ENCODE measurements around the gene SIGLEC8. TPM values are rescaled to one million over a fixed set of nuclear protein-coding genes. Genes with fewer than 3 reads are reported as not detected.
"Not testable (repeated sequence)": the region's sequence is repeated elsewhere in the genome, so short reads cannot be mapped to it uniquely, and the experiment has no call there.

The SIGLEC8 gene
- total and polyA plus RNA-seq, 2 donors, result 2.1 TPM

DNA sequence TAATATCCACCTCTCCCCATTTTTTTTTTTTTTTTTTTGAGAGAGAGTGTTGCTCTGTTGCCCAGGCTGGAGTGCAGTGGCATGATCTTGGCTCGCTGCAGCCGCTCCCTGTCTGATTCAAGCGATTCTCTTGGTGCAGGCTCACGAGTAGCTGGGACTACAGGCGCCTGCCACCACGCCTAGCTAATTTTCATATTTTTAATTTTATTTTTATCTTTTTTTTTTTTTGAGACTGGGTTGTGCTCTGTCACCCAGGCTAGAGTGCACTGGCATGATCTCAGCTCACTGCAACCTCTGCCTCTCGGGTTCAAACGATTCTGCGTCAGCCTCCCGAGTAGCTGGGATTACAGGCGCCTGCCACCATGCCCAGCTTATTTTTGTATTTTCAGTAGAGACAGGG, 37.7 kb downstream of the SIGLEC8 start:
- not testable (repeated sequence) for H3K4me3 ChIP-seq (ENCODE audit: low read length in 2 of 2); DNase-seq (ENCODE audit: low read depth in 6 of 9, low spot score in 9 of 9); H3K36me3 ChIP-seq (ENCODE audit: control insufficient read depth in 2 of 2, insufficient read depth in 2 of 2, low read length in 1 of 2); H3K4me1 ChIP-seq (ENCODE audit: control insufficient read depth in 2 of 2, insufficient read depth in 2 of 2, low read length in 2 of 2); H3K9me3 ChIP-seq (ENCODE audit: control insufficient read depth in 2 of 2, insufficient read depth in 1 of 2, low read length in 1 of 2); H3K27ac ChIP-seq (ENCODE audit: low read depth in 1 of 2, low read length in 1 of 2)
- peaks cover 10 to 21% of the 10 kb centered on the region in 2 donors for H3K27me3 ChIP-seq (ENCODE audit: control insufficient read depth in 2 of 2, insufficient read depth in 1 of 2, low read length in 1 of 2)
- 97% methylated on average over 11 of the region's 11 CpGs for WGBS

DNA sequence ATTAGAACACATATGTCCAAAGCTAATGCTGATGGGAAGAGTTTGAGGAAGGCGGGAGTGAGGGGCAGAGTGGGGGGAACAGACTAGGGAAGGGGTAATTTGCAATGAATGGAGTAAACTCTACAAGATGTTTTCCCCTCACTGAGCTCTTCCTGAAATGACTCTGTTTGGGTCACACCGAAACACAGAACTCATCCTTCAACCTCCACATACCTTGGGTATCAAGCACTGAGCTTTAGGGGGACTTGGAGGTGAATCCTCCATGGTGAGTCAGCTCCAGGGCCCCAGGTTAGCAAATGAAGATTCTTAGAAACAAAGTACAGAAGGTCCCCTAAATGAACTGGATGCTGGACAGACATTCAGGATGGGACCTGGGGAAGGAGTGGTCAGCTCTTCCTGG, 39.5 kb downstream of the SIGLEC8 start:
- peaks cover 0 to 7% of the 10 kb centered on the region in 2 donors for H3K4me1 ChIP-seq (ENCODE audit: control insufficient read depth in 2 of 2, insufficient read depth in 2 of 2, low read length in 2 of 2)
- H3K9me3 ChIP-seq (ENCODE audit: control insufficient read depth in 2 of 2, insufficient read depth in 1 of 2, low read length in 1 of 2), result no peaks in the 10 kb centered on the region
- no peak overlapping the region for H3K27ac ChIP-seq (ENCODE audit: low read depth in 1 of 2, low read length in 1 of 2)
- H3K4me3 ChIP-seq (ENCODE audit: low read length in 2 of 2), result no peak overlapping the region
- WGBS, result 92% methylated on average over 2 of the region's 2 CpGs
- no peak for DNase-seq (ENCODE audit: low read depth in 6 of 9, low spot score in 9 of 9)
- no peaks in the 10 kb centered on the region for H3K36me3 ChIP-seq (ENCODE audit: control insufficient read depth in 2 of 2, insufficient read depth in 2 of 2, low read length in 1 of 2)
- peaks cover 10 to 21% of the 10 kb centered on the region in 2 donors for H3K27me3 ChIP-seq (ENCODE audit: control insufficient read depth in 2 of 2, insufficient read depth in 1 of 2, low read length in 1 of 2)

DNA sequence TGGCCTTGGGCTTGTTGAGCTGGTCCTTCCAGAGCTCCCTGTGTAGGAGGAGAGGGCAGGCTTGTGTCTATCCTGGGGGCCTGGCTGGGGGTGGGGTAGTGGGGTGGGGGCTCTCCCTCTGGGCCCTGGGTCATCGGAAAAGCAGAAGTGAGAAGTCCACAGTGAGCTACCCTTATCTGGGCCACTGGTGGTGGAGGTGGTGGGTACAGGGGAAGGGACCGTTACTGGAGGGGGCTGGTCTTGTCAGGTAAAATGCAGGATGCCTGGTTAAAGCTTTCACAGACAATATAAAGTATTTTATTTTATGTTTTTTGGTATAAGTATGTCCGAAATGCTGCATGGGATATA, 40.5 kb downstream of the SIGLEC8 start:
- no peak overlapping the region for H3K27ac ChIP-seq (ENCODE audit: low read depth in 1 of 2, low read length in 1 of 2)
- H3K27me3 ChIP-seq (ENCODE audit: control insufficient read depth in 2 of 2, insufficient read depth in 1 of 2, low read length in 1 of 2), result peaks cover 10 to 21% of the 10 kb centered on the region in 2 donors
- no peaks in the 10 kb centered on the region for H3K9me3 ChIP-seq (ENCODE audit: control insufficient read depth in 2 of 2, insufficient read depth in 1 of 2, low read length in 1 of 2)
- WGBS, result 61% methylated on average over 3 of the region's 3 CpGs
- H3K36me3 ChIP-seq (ENCODE audit: control insufficient read depth in 2 of 2, insufficient read depth in 2 of 2, low read length in 1 of 2), result no peaks in the 10 kb centered on the region
- peaks cover 0 to 7% of the 10 kb centered on the region in 2 donors for H3K4me1 ChIP-seq (ENCODE audit: control insufficient read depth in 2 of 2, insufficient read depth in 2 of 2, low read length in 2 of 2)
- no peak for DNase-seq (ENCODE audit: low read depth in 6 of 9, low spot score in 9 of 9)
- H3K4me3 ChIP-seq (ENCODE audit: low read length in 2 of 2), result no peak overlapping the region

GRCh38 chr19:51417107-51417809, 41.0 kb downstream of the SIGLEC8 start, which contains the start of gene SIGLEC10:
SIGLEC10 (minus strand) TSS chr19:51417642; CDS start chr19:51417581, 61 bp downstream.
- H3K27ac ChIP-seq (ENCODE audit: low read depth in 1 of 2, low read length in 1 of 2), result peak within 1 kb of the TSS in 1 of 2 donors; percentile 51
- no peaks in the 10 kb centered on the region for H3K36me3 ChIP-seq (ENCODE audit: control insufficient read depth in 2 of 2, insufficient read depth in 2 of 2, low read length in 1 of 2)
- no peaks in the 10 kb centered on the region for H3K9me3 ChIP-seq (ENCODE audit: control insufficient read depth in 2 of 2, insufficient read depth in 1 of 2, low read length in 1 of 2)
- peaks cover 0 to 7% of the 10 kb centered on the region in 2 donors for H3K4me1 ChIP-seq (ENCODE audit: control insufficient read depth in 2 of 2, insufficient read depth in 2 of 2, low read length in 2 of 2)
- H3K27me3 ChIP-seq (ENCODE audit: control insufficient read depth in 2 of 2, insufficient read depth in 1 of 2, low read length in 1 of 2), result peaks cover 10 to 21% of the 10 kb centered on the region in 2 donors
- peak within 1 kb of the TSS in 1 of 2 donors; percentile 26 for H3K4me3 ChIP-seq (ENCODE audit: low read length in 2 of 2)
- 25% methylated on average over 21 of the region's 21 CpGs for WGBS
- DNase-seq (ENCODE audit: low read depth in 6 of 9, low spot score in 9 of 9), result peak in 1 of 9 donors; percentile 67

GRCh38 chr19:51416422-51416821, 41.8 kb downstream of the SIGLEC8 start:
- DNase-seq (ENCODE audit: low read depth in 6 of 9, low spot score in 9 of 9); H3K27ac ChIP-seq (ENCODE audit: low read depth in 1 of 2, low read length in 1 of 2); H3K9me3 ChIP-seq (ENCODE audit: control insufficient read depth in 2 of 2, insufficient read depth in 1 of 2, low read length in 1 of 2); H3K36me3 ChIP-seq (ENCODE audit: control insufficient read depth in 2 of 2, insufficient read depth in 2 of 2, low read length in 1 of 2); H3K4me3 ChIP-seq (ENCODE audit: low read length in 2 of 2); H3K4me1 ChIP-seq (ENCODE audit: control insufficient read depth in 2 of 2, insufficient read depth in 2 of 2, low read length in 2 of 2): not testable (repeated sequence)
- peaks cover 6 to 16% of the 10 kb centered on the region in 2 donors for H3K27me3 ChIP-seq (ENCODE audit: control insufficient read depth in 2 of 2, insufficient read depth in 1 of 2, low read length in 1 of 2)
- 96% methylated on average over 15 of the region's 15 CpGs for whole genome bisulfite sequencing

- Histone ChIP-seq H3K4me3 (ENCODE audit: low read length in 2 of 2) (no peak overlapping the region), H3K9me3 (ENCODE audit: control insufficient read depth in 2 of 2, insufficient read depth in 1 of 2, low read length in 1 of 2) (no peaks in the 10 kb centered on the region), H3K27me3 (ENCODE audit: control insufficient read depth in 2 of 2, insufficient read depth in 1 of 2, low read length in 1 of 2) (peaks cover 2 to 6% of the 10 kb centered on the region in 2 donors), H3K27ac (ENCODE audit: low read depth in 1 of 2, low read length in 1 of 2) (no peak overlapping the region), H3K4me1 (ENCODE audit: control insufficient read depth in 2 of 2, insufficient read depth in 2 of 2, low read length in 2 of 2) (peaks cover 0 to 4% of the 10 kb centered on the region in 2 donors), H3K36me3 (ENCODE audit: control insufficient read depth in 2 of 2, insufficient read depth in 2 of 2, low read length in 1 of 2) (no peaks in the 10 kb centered on the region)
- 94% methylated on average over 12 of the region's 12 CpGs for WGBS
- DNase-seq (ENCODE audit: low read depth in 6 of 9, low spot score in 9 of 9), result no peak
Measured at GRCh38 chr19:51415187-51415586, 43.1 kb downstream of the SIGLEC8 start.

DNA sequence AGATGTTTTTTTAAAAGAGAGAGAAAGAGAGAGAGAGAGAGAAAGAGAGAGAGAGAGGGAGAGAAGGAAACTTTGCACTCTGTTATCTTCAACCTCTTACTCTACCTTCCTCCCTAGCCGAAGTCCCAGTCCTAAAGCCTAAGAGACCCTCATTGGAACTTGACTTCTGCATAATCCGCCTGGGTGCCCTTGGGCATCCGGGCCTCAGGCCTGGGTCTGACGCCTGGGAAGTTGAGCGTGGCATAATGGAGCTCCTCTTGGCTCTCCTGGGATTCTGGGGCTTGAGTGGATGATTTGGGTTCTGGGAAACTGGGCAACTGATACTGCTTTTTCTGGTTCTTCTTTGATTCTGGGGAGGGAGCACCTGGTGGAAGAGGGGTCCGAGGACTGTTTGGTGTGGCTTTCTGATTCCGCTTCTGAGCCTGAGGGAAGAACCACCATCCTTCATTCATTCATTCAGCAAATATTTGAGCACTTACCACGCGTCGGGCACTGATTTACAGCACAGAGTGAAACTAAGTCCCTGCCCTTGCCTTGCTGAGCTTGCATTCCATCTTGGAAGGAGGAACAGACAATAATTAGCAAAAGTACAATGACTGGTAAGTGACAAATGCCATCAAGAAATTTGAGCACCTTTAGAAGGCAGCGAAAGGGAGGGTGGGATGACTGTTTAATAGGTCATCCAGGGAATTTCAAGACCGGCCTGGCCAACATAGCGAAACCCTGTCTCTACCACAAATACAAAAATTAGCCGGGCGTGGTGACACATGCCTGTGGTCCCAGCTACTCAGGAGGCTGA, 47.1 kb downstream of the SIGLEC8 start:
- no peak for DNase-seq (ENCODE audit: low read depth in 6 of 9, low spot score in 9 of 9)
- peaks cover 0 to 16% of the 10 kb centered on the region in 2 donors for H3K4me1 ChIP-seq (ENCODE audit: control insufficient read depth in 2 of 2, insufficient read depth in 2 of 2, low read length in 2 of 2)
- no peak overlapping the region for H3K27ac ChIP-seq (ENCODE audit: low read depth in 1 of 2, low read length in 1 of 2)
- H3K36me3 ChIP-seq (ENCODE audit: control insufficient read depth in 2 of 2, insufficient read depth in 2 of 2, low read length in 1 of 2), result no peaks in the 10 kb centered on the region
- WGBS, result 94% methylated on average over 15 of the region's 15 CpGs
- H3K4me3 ChIP-seq (ENCODE audit: low read length in 2 of 2), result no peak overlapping the region
- no peaks in the 10 kb centered on the region for H3K27me3 ChIP-seq (ENCODE audit: control insufficient read depth in 2 of 2, insufficient read depth in 1 of 2, low read length in 1 of 2)
- H3K9me3 ChIP-seq (ENCODE audit: control insufficient read depth in 2 of 2, insufficient read depth in 1 of 2, low read length in 1 of 2), result no peaks in the 10 kb centered on the region

- WGBS, result 60% methylated on average over 6 of the region's 6 CpGs
- no peaks in the 10 kb centered on the region for H3K27me3 ChIP-seq (ENCODE audit: control insufficient read depth in 2 of 2, insufficient read depth in 1 of 2, low read length in 1 of 2)
- H3K27ac ChIP-seq (ENCODE audit: low read depth in 1 of 2, low read length in 1 of 2), result no peak overlapping the region
- peaks cover 0 to 9% of the 10 kb centered on the region in 2 donors for H3K9me3 ChIP-seq (ENCODE audit: control insufficient read depth in 2 of 2, insufficient read depth in 1 of 2, low read length in 1 of 2)
- H3K4me3 ChIP-seq (ENCODE audit: low read length in 2 of 2), result no peak overlapping the region
- peaks cover 0 to 16% of the 10 kb centered on the region in 2 donors for H3K4me1 ChIP-seq (ENCODE audit: control insufficient read depth in 2 of 2, insufficient read depth in 2 of 2, low read length in 2 of 2)
- peak in 1 of 9 donors; percentile 48 for DNase-seq (ENCODE audit: low read depth in 6 of 9, low spot score in 9 of 9)
- no peaks in the 10 kb centered on the region for H3K36me3 ChIP-seq (ENCODE audit: control insufficient read depth in 2 of 2, insufficient read depth in 2 of 2, low read length in 1 of 2)
Measured at GRCh38 chr19:51407511-51408131, 50.6 kb downstream of the SIGLEC8 start.

GRCh38 chr19:51402117-51402516, 56.1 kb downstream of the SIGLEC8 start:
- Histone ChIP-seq H3K4me3 (ENCODE audit: low read length in 2 of 2) (no peak overlapping the region), H3K9me3 (ENCODE audit: control insufficient read depth in 2 of 2, insufficient read depth in 1 of 2, low read length in 1 of 2) (peaks cover 3 to 16% of the 10 kb centered on the region in 2 donors), H3K27me3 (ENCODE audit: control insufficient read depth in 2 of 2, insufficient read depth in 1 of 2, low read length in 1 of 2) (no peaks in the 10 kb centered on the region), H3K4me1 (ENCODE audit: control insufficient read depth in 2 of 2, insufficient read depth in 2 of 2, low read length in 2 of 2) (peaks cover 0 to 13% of the 10 kb centered on the region in 2 donors), H3K27ac (ENCODE audit: low read depth in 1 of 2, low read length in 1 of 2) (no peak overlapping the region), H3K36me3 (ENCODE audit: control insufficient read depth in 2 of 2, insufficient read depth in 2 of 2, low read length in 1 of 2) (no peaks in the 10 kb centered on the region)
- no peak for DNase-seq (ENCODE audit: low read depth in 6 of 9, low spot score in 9 of 9)
- 94% methylated on average over 9 of the region's 9 CpGs for WGBS

Data from thymus (tissue), 11 donors.